Astrocyte of the cerebellum (primary cell): ENCODE data around the gene ABCC5.

ENCODE experiments used
- DNase-seq: peaks from one replicate; pipeline ENCODE4 v3.0.0-alpha.2; 2011; ENCODE audit warnings: low read depth
- H3K4me3 ChIP-seq: 2 replicates; pipeline ENCODE4 v1.5.1; 2011; ENCODE audit warnings: mild to moderate bottlenecking, low read depth, low read length, moderate library complexity
- in situ Hi-C: cut with HindIII; loops from 2 replicates; pipeline ENCODE4 v1.10.0; 2017; ENCODE audit warnings: low sequenced_read_pairs
- TF ChIP-seq, protein P1 (sequence below): IDR thresholded peaks from 2 replicates; pipeline ENCODE4 v1.5.1; 2012; ENCODE audit warnings: low read length, low read depth, moderate library complexity, mild to moderate bottlenecking; ENCODE audit errors: missing control alignments

The ABCC5 gene

DNA sequence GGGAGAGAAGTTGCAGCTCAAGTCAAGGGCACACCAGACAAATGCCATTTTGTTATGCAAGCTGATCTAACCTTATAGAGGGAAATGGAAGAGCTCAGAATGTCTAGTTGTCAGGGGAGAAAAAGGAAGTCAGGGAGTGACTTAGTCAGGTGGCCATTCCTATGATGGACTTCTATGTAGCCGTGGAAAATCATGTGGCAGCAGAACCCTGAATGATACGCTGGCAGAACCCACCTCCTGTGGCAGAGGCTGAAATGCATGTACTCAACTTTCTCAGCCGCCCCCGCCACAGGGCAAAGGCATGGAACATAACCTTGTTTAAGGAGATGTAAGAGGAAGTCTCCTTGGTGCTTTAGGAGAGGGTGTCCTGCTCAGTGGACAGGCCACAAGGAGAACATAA, 95.3 kb downstream of the ABCC5 start:
- DNase-seq: no peak

GRCh38 chr3:183921096-183921495, 96.6 kb downstream of the ABCC5 start:
- TF ChIP-seq, protein P1, sequence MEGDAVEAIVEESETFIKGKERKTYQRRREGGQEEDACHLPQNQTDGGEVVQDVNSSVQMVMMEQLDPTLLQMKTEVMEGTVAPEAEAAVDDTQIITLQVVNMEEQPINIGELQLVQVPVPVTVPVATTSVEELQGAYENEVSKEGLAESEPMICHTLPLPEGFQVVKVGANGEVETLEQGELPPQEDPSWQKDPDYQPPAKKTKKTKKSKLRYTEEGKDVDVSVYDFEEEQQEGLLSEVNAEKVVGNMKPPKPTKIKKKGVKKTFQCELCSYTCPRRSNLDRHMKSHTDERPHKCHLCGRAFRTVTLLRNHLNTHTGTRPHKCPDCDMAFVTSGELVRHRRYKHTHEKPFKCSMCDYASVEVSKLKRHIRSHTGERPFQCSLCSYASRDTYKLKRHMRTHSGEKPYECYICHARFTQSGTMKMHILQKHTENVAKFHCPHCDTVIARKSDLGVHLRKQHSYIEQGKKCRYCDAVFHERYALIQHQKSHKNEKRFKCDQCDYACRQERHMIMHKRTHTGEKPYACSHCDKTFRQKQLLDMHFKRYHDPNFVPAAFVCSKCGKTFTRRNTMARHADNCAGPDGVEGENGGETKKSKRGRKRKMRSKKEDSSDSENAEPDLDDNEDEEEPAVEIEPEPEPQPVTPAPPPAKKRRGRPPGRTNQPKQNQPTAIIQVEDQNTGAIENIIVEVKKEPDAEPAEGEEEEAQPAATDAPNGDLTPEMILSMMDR: no peak
- in situ Hi-C loops: no loop called here
- no peak for DNase-seq
- H3K4me3 ChIP-seq: no peak overlapping the region

More for the DNA sequence above, 95.3 kb downstream of the ABCC5 start:
- in situ Hi-C loops: no loop called here
- TF ChIP-seq, protein P1: no peak
- no peak overlapping the region for H3K4me3 ChIP-seq

GRCh38 chr3:183920416-183920815, 97.3 kb downstream of the ABCC5 start:
- no peak for DNase-seq
- in situ Hi-C loops: no loop called here
- no peak overlapping the region for H3K4me3 ChIP-seq
- TF ChIP-seq, protein P1: no peak

DNA sequence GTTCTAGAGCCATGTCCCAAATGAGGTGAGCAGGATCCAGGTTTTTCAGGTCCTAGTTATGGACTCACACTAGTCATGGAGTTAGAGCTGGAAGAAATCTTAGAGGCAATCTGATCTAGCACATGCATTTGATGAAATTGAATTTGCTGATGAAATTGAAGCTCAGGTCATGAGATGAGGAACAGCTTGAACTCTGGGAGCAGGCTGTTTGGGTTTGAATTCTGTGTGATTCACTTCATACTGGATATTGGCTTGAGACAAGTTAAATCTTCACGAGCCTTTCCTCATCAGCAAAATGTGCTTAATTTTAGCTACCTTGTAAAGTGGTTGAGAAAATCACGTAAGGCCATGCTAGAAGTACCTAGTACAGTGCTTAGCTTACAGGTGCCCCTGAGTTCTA, 99.5 kb downstream of the ABCC5 start:
- no peak for DNase-seq
- H3K4me3 ChIP-seq: no peak overlapping the region
- in situ Hi-C loops: no loop called here
- TF ChIP-seq, protein P1: no peak

DNA sequence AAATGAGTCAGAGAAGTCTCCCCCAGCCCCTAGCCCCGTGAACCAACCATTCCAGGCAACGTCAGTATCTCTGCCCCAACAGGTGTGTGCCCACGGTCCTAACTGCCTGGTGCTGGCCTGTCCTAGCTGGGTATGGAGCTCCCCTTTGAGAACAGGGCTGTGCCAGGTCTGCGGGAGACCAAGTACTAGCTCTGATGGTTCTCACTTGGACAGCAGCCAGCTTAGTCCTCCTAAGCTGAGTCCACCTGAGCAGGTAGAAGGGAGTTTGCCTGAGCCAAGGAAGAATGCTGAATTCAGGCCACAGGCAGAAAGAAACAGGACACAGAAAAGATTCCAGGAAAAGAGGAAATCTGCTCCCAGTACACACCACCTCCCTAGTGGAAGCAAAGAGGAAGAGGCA, 99.9 kb downstream of the ABCC5 start:
- no peak overlapping the region for H3K4me3 ChIP-seq
- TF ChIP-seq, protein P1: no peak
- in situ Hi-C loops: no loop called here
- DNase-seq: no peak

GRCh38 chr3:183914856-183915255, 102.8 kb downstream of the ABCC5 start:
- no peak overlapping the region for H3K4me3 ChIP-seq
- TF ChIP-seq, protein P1: no peak
- in situ Hi-C loops: no loop called here
- DNase-seq: no peak

DNA sequence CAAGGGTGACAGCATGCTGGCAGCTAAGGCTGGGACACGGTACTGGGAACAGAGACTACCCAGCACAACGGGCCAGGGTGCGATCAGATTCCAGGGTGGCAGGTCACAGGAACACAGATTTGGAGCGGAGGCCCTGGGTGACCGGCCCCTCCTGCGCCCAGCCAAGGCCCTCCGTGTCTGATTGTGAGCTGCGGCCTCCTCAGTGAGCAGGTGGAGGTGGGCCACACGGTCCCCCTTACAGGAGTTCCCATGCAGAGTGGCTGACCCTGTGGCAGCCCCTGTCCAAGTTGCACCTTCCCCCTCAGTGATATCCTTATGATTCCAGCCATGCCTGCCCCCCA, 104.1 kb downstream of the ABCC5 start:
- TF ChIP-seq, protein P1: no peak

More for the DNA sequence above, 104.1 kb downstream of the ABCC5 start:
- no peak overlapping the region for H3K4me3 ChIP-seq
- in situ Hi-C loops: no loop called here
- DNase-seq: no peak
